HUES64 (cell line): Measurements from ENCODE around the gene EPB41L4B. TPM values are rescaled to one million over a fixed set of nuclear protein-coding genes. Genes with fewer than 3 reads are reported as not detected.
"Not testable (repeated sequence)": the region's sequence is repeated elsewhere in the genome, so short reads cannot be mapped to it uniquely, and the experiment has no call there.

ENCODE experiments used
- H3K27ac ChIP-seq: 2 replicates; pipeline ENCODE4 v1.7.0; 2013; ENCODE audit warnings: low read depth, low read length, inconsistent platforms
- H3K27me3 ChIP-seq: 2 replicates; pipeline ENCODE4 v1.6.1; 2013; ENCODE audit warnings: mild to moderate bottlenecking, low read length; ENCODE audit not compliant: insufficient read depth
- H3K36me3 ChIP-seq: 2 replicates; pipeline ENCODE4 v1.6.1; 2013; ENCODE audit warnings: mild to moderate bottlenecking, low read length; ENCODE audit not compliant: insufficient read depth
- H3K4me1 ChIP-seq: 2 replicates; pipeline ENCODE4 v1.6.1; 2013; ENCODE audit warnings: mild to moderate bottlenecking, low read length, moderate library complexity; ENCODE audit not compliant: insufficient read depth
- H3K4me3 ChIP-seq: 2 replicates; pipeline ENCODE4 v1.5.1; 2013; ENCODE audit warnings: mild to moderate bottlenecking, low read length, moderate library complexity
- H3K9ac ChIP-seq: 2 replicates; pipeline ENCODE4 v1.6.1; 2013; ENCODE audit warnings: mild to moderate bottlenecking, low read depth, low read length
- H3K9me3 ChIP-seq: 2 replicates; pipeline ENCODE4 v1.6.1; 2013; ENCODE audit warnings: low read depth, low read length; ENCODE audit not compliant: insufficient read depth
- WGBS: fragments of 150-250, 120-280 bp; methylation state at CpG from one replicate; pipeline ENCODE4 v1.1.7; 2013; ENCODE audit warnings: missing lambda C conversion rate; 5-methylcytosine and 5-hydroxymethylcytosine counted together
- polyA plus RNA-seq, 2 experiments: library from polyadenylated mRNA; stranded (reverse); fragments of 50-300 nt; gene quantifications; one replicate each; pipeline ENCODE4 v1.2.3, GENCODE V29; 2013

The EPB41L4B gene
- polyA plus RNA-seq (2013, experiment 1 of 2): 11.5 TPM
- polyA plus RNA-seq (2013, experiment 2 of 2): 12.9 TPM

GRCh38 chr9:109320742-109321448 is at the start of gene EPB41L4B:
EPB41L4B (minus strand) TSS chr9:109321059; CDS start chr9:109320446, 613 bp downstream.
- Histone ChIP-seq H3K27ac (no peak within 1 kb of the TSS; the same call in 1 of the 2 replicates), H3K9ac (peak within 1 kb of the TSS; percentile 62), H3K4me3 (peak within 1 kb of the TSS; percentile 72)

GRCh38 chr9:109369285-109369684 is 48.4 kb upstream of the EPB41L4B start:
- Histone ChIP-seq H3K27me3 (no peaks in the 10 kb centered on the region), H3K27ac (no peak overlapping the region), H3K4me1 (no peaks in the 10 kb centered on the region), H3K9ac (no peak overlapping the region), H3K36me3 (no peaks in the 10 kb centered on the region), H3K4me3 (no peak overlapping the region), H3K9me3 (peaks cover 4% of the 10 kb centered on the region; the same call in 1 of the 2 replicates)
- WGBS: 99% methylated on average over 2 of the region's 2 CpGs

More at GRCh38 chr9:109320742-109321448, at the start of gene EPB41L4B:
- peaks cover 26% of the 10 kb centered on the region for H3K4me1 ChIP-seq
- WGBS: 2% methylated on average over 72 of the region's 72 CpGs
- peaks cover 29% of the 10 kb centered on the region for H3K27me3 ChIP-seq
- H3K9me3 ChIP-seq: no peaks in the 10 kb centered on the region
- H3K36me3 ChIP-seq: no peaks in the 10 kb centered on the region

- no peaks in the 10 kb centered on the region for H3K27me3 ChIP-seq
- H3K4me3 ChIP-seq: no peak overlapping the region
- H3K9ac ChIP-seq: no peak overlapping the region
- no peaks in the 10 kb centered on the region for H3K4me1 ChIP-seq
- H3K9me3 ChIP-seq: no peaks in the 10 kb centered on the region
- WGBS: 91% methylated on average over 5 of the region's 5 CpGs
- H3K36me3 ChIP-seq: no peaks in the 10 kb centered on the region
- no peak overlapping the region for H3K27ac ChIP-seq
These were observed 39.9 kb upstream of the EPB41L4B start for GRCh38 chr9:109360771-109361170.

GRCh38 chr9:109358968-109359603 is 38.2 kb upstream of the EPB41L4B start:
- WGBS: 98% methylated on average over 6 of the region's 8 CpGs
- not testable (repeated sequence) for H3K9ac ChIP-seq

GRCh38 chr9:109355564-109356297 is 34.9 kb upstream of the EPB41L4B start:
- Histone ChIP-seq H3K36me3 (no peaks in the 10 kb centered on the region), H3K4me1 (no peaks in the 10 kb centered on the region), H3K27ac (no peak overlapping the region), H3K9me3 (no peaks in the 10 kb centered on the region), H3K27me3 (no peaks in the 10 kb centered on the region), H3K4me3 (no peak overlapping the region), H3K9ac (no peak overlapping the region)
- WGBS: 78% methylated on average over 20 of the region's 21 CpGs

More at GRCh38 chr9:109358968-109359603, 38.2 kb upstream of the EPB41L4B start:
- not testable (repeated sequence) for H3K4me1 ChIP-seq, H3K4me3 ChIP-seq, H3K36me3 ChIP-seq, H3K27ac ChIP-seq, H3K9me3 ChIP-seq, H3K27me3 ChIP-seq

- Histone ChIP-seq H3K36me3 (no peaks in the 10 kb centered on the region), H3K4me3 (no peak overlapping the region), H3K27me3 (no peaks in the 10 kb centered on the region), H3K4me1 (no peaks in the 10 kb centered on the region), H3K9ac (no peak overlapping the region), H3K27ac (no peak overlapping the region), H3K9me3 (no peaks in the 10 kb centered on the region)
- WGBS: 89% methylated on average over 2 of the region's 2 CpGs
These were observed 33.3 kb upstream of the EPB41L4B start for GRCh38 chr9:109354190-109354589.

- no peaks in the 10 kb centered on the region for H3K36me3 ChIP-seq
- no peak overlapping the region for H3K9ac ChIP-seq
- no peak overlapping the region for H3K27ac ChIP-seq
- H3K27me3 ChIP-seq: no peaks in the 10 kb centered on the region
- H3K9me3 ChIP-seq: no peaks in the 10 kb centered on the region
- 91% methylated on average over 5 of the region's 5 CpGs for WGBS
- H3K4me3 ChIP-seq: no peak overlapping the region
- H3K4me1 ChIP-seq: no peaks in the 10 kb centered on the region
These were observed 30.2 kb upstream of the EPB41L4B start for GRCh38 chr9:109351032-109351431.

- H3K36me3 ChIP-seq: no peaks in the 10 kb centered on the region
- no peak overlapping the region for H3K9ac ChIP-seq
- H3K4me3 ChIP-seq: no peak overlapping the region
- H3K27ac ChIP-seq: no peak overlapping the region
- H3K4me1 ChIP-seq: peaks cover 10% of the 10 kb centered on the region; the same call in 1 of the 2 replicates
- H3K27me3 ChIP-seq: no peaks in the 10 kb centered on the region
- no peaks in the 10 kb centered on the region for H3K9me3 ChIP-seq
These were observed 28.6 kb upstream of the EPB41L4B start for GRCh38 chr9:109349421-109349846.

GRCh38 chr9:109346904-109347303 is 26.0 kb upstream of the EPB41L4B start:
- no peak overlapping the region for H3K4me3 ChIP-seq
- no peak overlapping the region for H3K27ac ChIP-seq
- H3K4me1 ChIP-seq: peaks cover 10% of the 10 kb centered on the region; the same call in 1 of the 2 replicates
- H3K27me3 ChIP-seq: no peaks in the 10 kb centered on the region
- no peaks in the 10 kb centered on the region for H3K9me3 ChIP-seq
- 88% methylated on average over 3 of the region's 3 CpGs for WGBS
- H3K9ac ChIP-seq: no peak overlapping the region
- no peaks in the 10 kb centered on the region for H3K36me3 ChIP-seq

GRCh38 chr9:109344866-109345265 is 24.0 kb upstream of the EPB41L4B start:
- no peaks in the 10 kb centered on the region for H3K27me3 ChIP-seq
- H3K4me1 ChIP-seq: peaks cover 10% of the 10 kb centered on the region; the same call in 1 of the 2 replicates
- WGBS: 92% methylated on average over 3 of the region's 3 CpGs
- H3K9ac ChIP-seq: no peak overlapping the region
- no peak overlapping the region for H3K4me3 ChIP-seq
- H3K36me3 ChIP-seq: no peaks in the 10 kb centered on the region
- no peaks in the 10 kb centered on the region for H3K9me3 ChIP-seq
- no peak overlapping the region for H3K27ac ChIP-seq

- no peaks in the 10 kb centered on the region for H3K36me3 ChIP-seq
- no peak overlapping the region for H3K4me3 ChIP-seq
- H3K9me3 ChIP-seq: no peaks in the 10 kb centered on the region
- WGBS: 97% methylated on average over 4 of the region's 4 CpGs
- no peaks in the 10 kb centered on the region for H3K27me3 ChIP-seq
- H3K4me1 ChIP-seq: peaks cover 10% of the 10 kb centered on the region; the same call in 1 of the 2 replicates
- H3K27ac ChIP-seq: no peak overlapping the region
- H3K9ac ChIP-seq: no peak overlapping the region
These were observed 22.0 kb upstream of the EPB41L4B start for GRCh38 chr9:109342878-109343277.
